ENCODE data around the gene MRPL2. TPM values are rescaled to one million over a fixed set of nuclear protein-coding genes. Genes with fewer than 3 reads are reported as not detected.

Gene MRPL2
- total and polyA plus RNA-seq, 2 of the 4 experiments (the other 2 are of a cell fraction): 18.1 to 45.9 TPM

GRCh38 chr6:43105538-43106222 is 46.4 kb upstream of the MRPL2 start:
- Histone ChIP-seq H3K18ac (ENCODE audit: low read depth, low read length) (no peak overlapping the region), H4K91ac (ENCODE audit: insufficient read depth, low read depth, low read length) (no peak overlapping the region), H4K8ac (ENCODE audit: low read depth in 2 of 2, low read length in 2 of 2) (no peak overlapping the region), H3K4me2 (ENCODE audit: low read depth, low read length) (no peak overlapping the region), H3K23ac (ENCODE audit: low read depth, low read length) (no peak overlapping the region), H3K9ac (ENCODE audit: low read depth, low read length) (no peak overlapping the region), H3K56ac (ENCODE audit: extremely low read depth, insufficient read depth, low read length) (no peak overlapping the region), H4K5ac (ENCODE audit: low read depth, low read length) (no peak overlapping the region), H2BK5ac (ENCODE audit: low read depth, low read length, poor library complexity, severe bottlenecking) (no peak overlapping the region), H3K4me1 (ENCODE audit: control insufficient read depth, insufficient read depth, low read length) (no peaks in the 10 kb centered on the region), H3K36me3 (ENCODE audit: control insufficient read depth, insufficient read depth, low read length) (peaks cover 4% of the 10 kb centered on the region), H4K20me1 (ENCODE audit: insufficient read depth, low read length) (peaks cover 32% of the 10 kb centered on the region), H2AFZ (replicated peaks; ENCODE audit: low read length, poor library complexity) (no peak overlapping the region), H3K9me3 (ENCODE audit: control insufficient read depth, insufficient read depth, low read length) (no peaks in the 10 kb centered on the region), H3K79me1 (ENCODE audit: low read depth in 1 of 2, low read length in 2 of 2) (peaks cover 25 to 62% of the 10 kb centered on the region in 2 experiments), H2BK15ac (ENCODE audit: low read depth, low read length) (no peak overlapping the region), H2BK20ac (ENCODE audit: low read depth, low read length) (no peak overlapping the region), H3K27me3 (ENCODE audit: control insufficient read depth, insufficient read depth, low read length) (no peaks in the 10 kb centered on the region), H2AK9ac (replicated peaks; ENCODE audit: low read depth, low read length, poor library complexity) (no peak overlapping the region), H2AK5ac (ENCODE audit: low read depth, low read length) (no peak overlapping the region), H3K27ac (ENCODE audit: insufficient read depth, low read length) (no peak overlapping the region), H3K4me3 (ENCODE audit: insufficient read depth, low read depth, low read length) (no peak overlapping the region), H3K4ac (ENCODE audit: low read depth, low read length) (no peak overlapping the region), H3K14ac (replicated peaks; ENCODE audit: low read depth, low read length) (no peak overlapping the region), H3K9me1 (ENCODE audit: insufficient read depth, low read length) (peaks cover 7% of the 10 kb centered on the region), H2BK120ac (ENCODE audit: low read depth, low read length) (no peak overlapping the region)
- POLR2A ChIA-PET (ENCODE audit: unreplicated experiment): interaction anchor here (0.7 kb wide), 1 partner anchor 15 kb away, joined by 5 read pairs; no protein-coding TSS in a partner anchor
- CTCF ChIA-PET: no interaction called here
- DNase-seq (no peak), ATAC-seq (ENCODE audit: low read depth) (no peak)
- 95% methylated on average over 4 of the region's 9 CpGs; no CpG with 5 or more reads in 1 of the 2 experiments for WGBS, 2 experiments (ENCODE audit: extremely low coverage in 2 of 2, insufficient read length in 1 of 2)
- no TSS peak for BruUV-seq (replicated peaks)
- in situ Hi-C loops (cut with MboI; ENCODE audit: low sequenced_read_pairs) (no loop called here), dilution Hi-C loops (cut with HindIII; ENCODE audit: low sequenced_read_pairs, unreplicated experiment) (no loop called here), intact Hi-C loops (cut with micrococcal nuclease) (no loop called here)
- TF ChIP-seq USF2 (IDR thresholded peaks at IDR 0.05; ENCODE audit: low read depth, low read length) (no peak), ELK1 (IDR thresholded peaks at IDR 0.05; ENCODE audit: borderline replicate concordance, low read depth, low read length) (no peak), POLR2A (IDR thresholded peaks at IDR 0.05; ENCODE audit: low read depth, low read length) (no peak), FOS (IDR thresholded peaks at IDR 0.05; ENCODE audit: low read depth, low read length) (no peak), BHLHE40 (IDR thresholded peaks at IDR 0.05; ENCODE audit: low read depth, low read length) (no peak), NFE2L2 (IDR thresholded peaks at IDR 0.05; ENCODE audit: low read depth, low read length) (no peak), RFX5 (IDR thresholded peaks at IDR 0.05; ENCODE audit: low read depth, low read length) (no peak), MXI1 (IDR thresholded peaks at IDR 0.05; ENCODE audit: borderline replicate concordance, low read depth, low read length) (no peak), RAD21 (IDR thresholded peaks at IDR 0.05; ENCODE audit: low read length) (no peak), SMC3 (IDR thresholded peaks at IDR 0.05; ENCODE audit: low read depth, low read length) (no peak), RCOR1 (IDR thresholded peaks at IDR 0.05; ENCODE audit: insufficient replicate concordance, low read length) (no peak), CTCF (conservative IDR thresholded peaks at IDR 0.05; ENCODE audit: low read depth, low read length) (no peak), CHD1 (IDR thresholded peaks at IDR 0.05; ENCODE audit: low read depth, low read length) (no peak), MAZ (IDR thresholded peaks at IDR 0.05; ENCODE audit: borderline replicate concordance, low read depth, low read length) (no peak)
